HG03175 (cell line): ENCODE results near the gene MKLN1.
"Not testable (repeated sequence)": the region's sequence is repeated elsewhere in the genome, so short reads cannot be mapped to it uniquely, and the experiment has no call there.

Experiments used
- ATAC-seq: cut with Tn5 transposase; IDR thresholded peaks from one replicate; pipeline ENCODE4 v1.9.1; 2021; ENCODE audit warnings: mild to moderate bottlenecking, moderate library complexity; ENCODE audit not compliant: unreplicated experiment

MKLN1 gene

DNA sequence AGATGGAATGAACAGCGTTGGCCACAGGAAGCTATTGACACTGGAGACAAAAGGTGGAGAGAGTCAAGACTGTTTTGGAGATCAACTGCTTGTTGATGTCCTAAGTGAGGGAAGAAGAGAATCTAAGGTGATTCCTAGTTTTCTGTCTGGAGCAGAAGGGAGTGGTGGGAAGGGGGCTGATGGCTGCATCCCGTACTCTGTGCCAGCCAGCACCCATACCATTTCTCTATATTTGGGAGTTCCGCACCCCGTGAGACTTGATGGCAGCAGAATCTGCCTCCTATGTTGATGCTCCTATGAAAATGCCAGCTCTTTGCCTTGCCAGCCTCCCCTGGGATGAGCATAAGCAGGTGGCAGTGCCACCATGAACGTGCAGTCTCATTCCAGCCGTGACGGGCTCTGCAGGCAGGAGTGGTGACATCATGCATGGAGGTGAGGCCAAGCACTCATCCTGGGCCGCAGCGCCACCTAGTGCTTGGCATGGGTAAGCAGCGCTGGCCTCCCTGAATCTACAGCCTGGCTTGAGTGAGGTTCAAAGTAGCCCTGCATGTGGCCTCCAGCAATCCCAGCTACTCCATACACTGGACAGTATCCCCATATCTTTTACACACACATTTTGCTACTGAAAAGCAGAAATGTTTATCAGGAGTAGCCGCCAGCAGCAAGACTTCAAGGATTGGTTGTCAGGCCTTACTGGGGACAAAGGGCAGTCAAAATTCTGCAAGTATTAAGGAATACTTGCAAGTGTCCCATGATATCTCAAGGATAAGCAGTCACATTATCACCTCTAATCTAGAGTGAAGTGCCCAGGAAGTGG, 185.8 kb downstream of the MKLN1 start:
- ATAC-seq: peak; percentile 90

DNA sequence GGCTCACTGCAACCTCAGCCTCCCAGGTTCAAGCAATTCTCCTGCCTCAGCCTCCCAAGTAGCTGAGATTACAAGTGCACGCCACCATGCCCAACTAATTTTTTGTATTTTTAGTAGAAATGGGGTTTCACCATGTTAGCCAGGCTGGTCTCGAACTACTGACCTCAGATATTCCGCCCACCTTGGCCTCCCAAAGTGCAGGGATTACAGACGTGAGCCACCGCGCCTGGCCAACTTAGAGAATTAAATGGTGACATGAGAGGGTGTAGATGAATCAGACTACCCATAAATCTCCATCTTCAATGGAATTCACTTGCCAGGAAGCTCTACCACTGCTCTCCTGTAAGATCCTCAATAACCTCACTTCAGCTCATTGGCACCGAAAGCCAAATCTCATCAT, 187.8 kb downstream of the MKLN1 start:
- ATAC-seq: not testable (repeated sequence)

DNA sequence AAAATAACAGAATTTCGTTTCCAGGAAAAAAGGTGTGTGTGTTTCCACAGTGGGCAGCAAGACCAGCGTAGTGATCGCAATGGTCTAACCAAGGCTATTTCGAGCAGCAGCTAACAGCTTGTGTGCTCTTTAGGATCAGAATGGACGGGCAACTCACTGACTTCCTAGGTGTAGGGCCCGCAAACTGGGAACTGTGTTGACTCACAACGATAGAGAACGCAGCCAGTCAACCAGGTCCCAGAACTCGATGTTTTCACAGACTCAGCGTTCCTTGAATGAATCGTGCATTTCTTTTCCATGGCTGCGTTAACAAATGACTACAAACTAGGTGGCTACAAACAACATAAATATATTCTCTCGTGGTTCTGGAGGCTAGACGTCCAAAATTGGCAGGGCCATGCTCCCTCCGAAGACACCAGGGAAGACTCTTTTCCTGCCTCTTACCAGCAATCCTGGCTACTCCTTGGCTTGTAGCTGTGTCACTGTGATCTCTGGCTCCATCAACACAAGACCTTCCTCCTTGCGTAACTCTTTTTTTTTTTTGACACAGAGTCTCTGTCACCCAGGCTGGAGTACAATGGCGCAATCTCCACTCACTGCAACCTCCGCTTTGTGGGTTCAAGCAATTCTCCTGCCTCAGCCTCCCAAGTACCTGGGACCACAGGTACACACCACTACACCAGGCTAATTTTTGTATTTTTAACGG, 189.7 kb downstream of the MKLN1 start:
- ATAC-seq: no peak

DNA sequence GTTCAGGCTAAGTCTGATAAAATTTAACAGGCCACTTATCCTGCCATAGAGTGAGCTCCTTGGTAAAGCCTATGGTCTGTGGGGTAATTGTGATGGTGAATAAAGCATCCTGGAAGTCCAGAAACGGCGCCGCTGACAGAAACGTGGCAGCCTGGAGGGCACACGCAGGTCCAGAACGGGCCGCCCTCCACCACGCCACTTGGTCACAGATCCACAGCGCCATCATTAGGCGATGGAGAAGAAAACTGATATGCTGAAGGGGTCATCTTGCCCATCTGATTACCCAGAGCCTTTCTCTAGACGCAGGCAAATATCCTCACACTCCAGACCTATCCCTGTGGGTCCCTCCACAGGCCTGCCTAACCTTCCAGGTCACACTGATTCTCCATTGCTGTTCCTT, 190.9 kb downstream of the MKLN1 start:
- no peak for ATAC-seq

DNA sequence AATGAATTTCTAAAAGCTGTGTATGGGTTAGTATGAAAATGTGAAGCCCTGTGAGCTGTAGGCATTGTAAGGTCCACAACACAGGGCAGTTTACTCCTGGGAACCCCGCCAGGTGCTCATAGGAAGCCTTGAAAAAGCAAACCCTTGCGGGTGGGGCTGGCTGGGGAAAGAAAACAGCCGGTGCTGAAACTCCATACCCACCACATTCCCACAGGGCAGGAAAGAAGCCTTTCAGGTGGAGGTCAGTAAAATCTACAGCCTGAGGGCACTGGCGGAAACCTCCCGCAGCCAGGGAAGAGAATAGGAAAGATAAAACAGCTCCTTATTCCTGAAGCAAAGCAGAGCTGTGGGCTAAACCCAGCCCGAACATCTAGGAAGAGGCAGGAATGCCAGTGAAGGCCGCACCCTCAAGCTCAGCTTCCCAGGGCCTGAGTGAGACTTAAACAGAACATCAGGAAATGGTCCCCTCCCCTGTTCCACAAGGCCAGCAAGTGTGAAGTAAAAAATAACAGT, 194.0 kb downstream of the MKLN1 start:
- ATAC-seq: no peak

DNA sequence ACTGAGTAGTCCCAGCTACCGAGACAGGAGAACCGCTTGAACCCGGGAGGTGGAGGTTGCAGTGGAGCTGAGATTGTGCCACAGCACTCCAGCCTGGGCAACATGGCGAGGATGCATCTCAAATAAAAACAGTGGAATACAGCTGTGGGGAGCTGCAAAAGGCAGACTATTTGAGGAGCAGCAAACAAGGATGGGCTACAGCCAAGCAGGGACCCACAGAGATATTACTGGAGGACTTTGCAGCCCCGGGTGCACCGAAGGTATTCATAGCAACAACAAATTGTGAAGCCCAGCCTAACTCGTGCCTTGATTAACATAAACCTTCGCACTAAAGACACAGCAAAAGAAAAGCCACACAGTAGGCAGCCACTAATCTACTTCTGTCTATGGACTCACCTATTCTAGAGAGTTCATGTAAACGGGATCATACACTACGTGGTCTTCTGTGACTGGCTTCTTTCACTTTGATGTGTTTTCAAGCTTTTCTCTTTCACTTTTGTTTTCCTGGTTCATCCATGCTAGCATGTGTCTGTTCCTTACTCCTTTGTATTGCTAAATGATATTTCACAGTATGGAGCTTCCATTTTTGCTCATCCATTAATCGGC, 194.8 kb downstream of the MKLN1 start:
- no peak for ATAC-seq

DNA sequence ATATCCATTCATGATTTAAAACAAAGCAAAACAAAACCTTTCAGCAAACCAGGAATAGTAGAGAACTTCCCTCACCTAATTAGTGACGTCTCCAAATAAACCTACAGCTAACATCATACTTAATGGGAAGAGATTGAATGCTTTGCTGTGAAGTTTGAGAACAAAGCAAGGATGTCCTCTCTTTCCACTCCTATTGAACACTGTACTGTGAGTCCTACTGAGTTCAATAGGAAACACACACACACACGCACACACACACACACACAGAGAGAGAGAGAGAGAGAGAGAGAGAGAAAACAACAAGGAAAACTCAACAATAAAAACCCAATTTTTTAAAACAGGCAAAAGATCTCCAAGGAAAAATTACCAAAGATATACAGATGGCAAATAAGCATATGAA, 196.4 kb downstream of the MKLN1 start:
- ATAC-seq: no peak

DNA sequence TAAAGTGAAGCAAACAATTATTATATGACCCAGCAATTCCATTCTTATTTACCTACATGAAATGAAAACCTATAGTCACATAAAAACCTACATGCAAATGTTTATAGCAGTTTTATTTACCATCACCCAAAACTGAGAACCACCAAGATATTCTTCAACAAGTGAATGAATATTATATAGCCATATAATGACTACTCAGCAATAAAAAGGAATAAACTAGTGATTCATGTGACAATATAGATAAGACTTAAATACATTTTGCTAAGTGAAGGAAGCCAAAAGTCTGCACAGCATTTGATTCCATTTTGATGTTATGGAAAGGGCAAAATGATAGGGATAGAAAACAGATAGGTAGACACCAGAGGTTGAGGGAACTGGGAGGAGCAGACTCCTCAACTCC, 197.0 kb downstream of the MKLN1 start:
- ATAC-seq: no peak

DNA sequence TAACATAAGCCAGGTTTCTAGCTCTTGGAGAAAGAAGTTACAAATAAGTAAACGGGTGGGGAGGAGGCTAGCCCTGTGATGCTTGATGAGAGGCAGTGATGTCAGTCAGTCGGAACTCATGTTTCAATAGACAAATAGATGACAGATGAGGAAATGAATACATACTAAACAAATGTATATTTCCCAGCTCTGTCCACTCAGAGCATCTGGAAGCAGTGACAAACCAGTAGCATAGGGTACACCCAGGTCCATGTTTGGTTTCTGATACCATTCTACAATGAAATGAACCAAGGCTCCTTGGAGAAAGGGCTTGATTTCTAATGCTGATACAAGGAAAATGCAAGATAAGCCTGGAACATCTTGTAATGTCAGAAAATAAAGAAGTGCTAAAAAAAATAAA, 198.1 kb downstream of the MKLN1 start:
- ATAC-seq: no peak

DNA sequence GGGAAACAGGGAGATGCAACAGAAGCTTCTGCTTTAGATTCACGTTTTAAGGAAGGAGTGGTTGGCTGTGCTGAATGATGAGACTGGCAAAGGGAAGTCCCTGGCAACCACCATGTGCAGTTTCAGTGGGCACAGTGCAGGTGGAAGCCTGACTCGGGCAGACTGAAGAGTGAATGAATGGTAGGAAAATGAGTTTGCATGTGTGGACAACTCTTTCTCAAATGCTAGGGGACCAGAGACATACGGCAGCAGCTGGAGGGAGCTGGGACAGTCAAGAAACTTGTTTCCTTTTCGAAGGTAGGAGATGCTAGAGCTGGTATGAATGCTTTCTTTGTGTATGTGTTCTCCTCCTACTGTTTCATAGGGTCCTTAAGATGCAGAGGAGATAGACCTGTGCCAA, 199.8 kb downstream of the MKLN1 start:
- ATAC-seq: no peak

DNA sequence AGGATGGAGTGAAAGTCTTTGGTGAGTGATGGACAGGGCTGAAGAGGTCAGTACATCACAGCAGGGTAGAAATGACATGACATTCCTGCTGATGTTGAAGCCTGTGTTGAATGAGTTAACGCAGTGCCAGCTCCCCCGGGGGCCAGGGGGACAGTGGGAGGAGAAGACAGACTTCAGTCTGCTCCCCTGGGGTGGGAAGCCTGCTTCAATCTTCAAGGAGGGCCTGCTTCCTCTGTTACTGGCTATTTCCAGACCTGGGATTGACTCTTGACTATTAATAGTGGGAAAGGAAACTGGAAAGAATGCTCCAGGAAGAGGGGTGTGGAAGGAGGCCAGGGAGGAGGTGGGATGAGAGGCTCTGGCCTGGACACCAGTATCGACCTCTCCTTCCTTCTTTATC, 201.5 kb downstream of the MKLN1 start:
- no peak for ATAC-seq

DNA sequence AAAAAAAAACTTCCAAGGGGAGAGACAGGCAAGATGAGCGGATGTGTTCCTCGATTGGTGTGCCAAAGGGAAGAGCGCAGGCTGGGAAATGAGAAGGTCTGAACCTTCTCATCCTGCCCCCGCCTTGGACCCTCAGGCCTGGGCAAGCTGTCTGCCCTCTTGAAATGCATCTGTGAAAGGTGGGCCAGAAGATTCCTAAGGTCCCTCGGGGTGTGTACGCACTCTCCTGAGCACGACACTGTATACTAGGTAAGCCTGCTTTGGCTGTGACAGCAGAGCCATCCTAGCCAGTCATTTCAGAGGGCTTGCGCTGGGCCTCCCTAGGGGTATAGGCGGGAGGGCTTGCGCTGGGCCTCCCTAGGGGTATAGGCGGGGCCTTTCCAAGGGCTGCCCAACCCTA, 201.9 kb downstream of the MKLN1 start:
- ATAC-seq: no peak

DNA sequence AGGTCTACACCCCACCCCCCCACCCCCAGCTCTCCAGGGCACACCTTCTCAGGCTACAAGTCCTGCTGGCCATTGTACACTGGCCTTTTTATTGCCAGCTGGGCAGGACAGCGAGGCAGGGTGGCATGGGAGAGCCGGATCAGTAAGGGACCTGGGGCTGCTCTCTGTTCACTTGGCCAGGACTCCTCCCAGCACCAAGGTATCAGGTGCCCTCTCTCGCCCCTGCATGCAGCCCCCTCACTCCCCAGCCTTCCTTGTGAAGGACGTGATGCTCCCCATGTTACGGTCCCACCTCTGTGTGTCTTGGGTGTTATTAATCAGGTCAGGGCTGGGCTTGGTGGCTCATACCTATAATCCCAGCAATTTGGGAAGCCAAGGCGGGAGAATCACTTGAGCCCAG, 202.5 kb downstream of the MKLN1 start:
- ATAC-seq: no peak

DNA sequence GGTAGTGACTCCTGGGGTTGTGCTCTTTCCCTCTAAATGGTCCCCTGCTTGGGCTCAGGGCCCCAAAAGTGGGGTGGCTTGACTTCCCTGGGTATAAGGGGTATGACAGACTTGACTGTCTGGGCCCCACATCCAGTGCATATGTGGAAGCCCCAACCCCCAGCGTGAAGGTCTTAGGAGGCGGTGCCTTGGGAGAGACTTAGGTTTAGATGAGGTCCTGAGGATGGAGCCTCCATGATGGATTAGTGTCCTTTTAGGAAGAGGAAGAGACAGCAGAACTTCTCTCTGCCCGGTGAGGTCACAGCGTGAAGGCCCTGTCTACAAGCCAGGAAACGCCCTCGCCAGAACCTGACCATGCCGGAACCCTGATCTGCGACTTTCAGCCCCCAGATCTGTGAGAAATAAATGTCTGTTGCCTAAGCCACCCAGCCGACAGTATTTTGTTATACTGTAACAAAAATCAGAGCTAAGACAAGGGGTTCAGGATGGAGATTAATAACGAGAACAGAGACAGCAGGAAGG, 205.0 kb downstream of the MKLN1 start:
- no peak for ATAC-seq

DNA sequence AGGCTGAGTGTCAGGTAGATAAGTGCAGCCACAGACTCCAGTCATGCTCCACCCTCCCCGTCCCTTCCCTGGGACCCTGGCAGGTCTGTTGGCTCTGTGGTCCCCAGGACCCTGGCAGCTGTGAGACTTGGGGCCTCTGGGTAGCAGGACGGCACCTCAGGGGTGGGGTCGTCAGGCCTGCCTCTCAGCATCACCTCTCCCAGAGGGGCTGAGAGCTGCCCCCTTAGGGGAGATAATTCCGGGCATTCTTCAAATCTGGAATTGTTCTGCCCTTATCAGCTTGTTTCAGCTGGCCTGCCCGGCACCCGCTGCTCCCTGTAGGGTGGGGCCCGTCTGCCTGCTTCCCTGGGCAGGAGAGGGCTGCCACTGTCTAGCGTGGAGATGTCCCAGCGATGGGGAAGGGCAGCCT, 205.5 kb downstream of the MKLN1 start:
- no peak for ATAC-seq

DNA sequence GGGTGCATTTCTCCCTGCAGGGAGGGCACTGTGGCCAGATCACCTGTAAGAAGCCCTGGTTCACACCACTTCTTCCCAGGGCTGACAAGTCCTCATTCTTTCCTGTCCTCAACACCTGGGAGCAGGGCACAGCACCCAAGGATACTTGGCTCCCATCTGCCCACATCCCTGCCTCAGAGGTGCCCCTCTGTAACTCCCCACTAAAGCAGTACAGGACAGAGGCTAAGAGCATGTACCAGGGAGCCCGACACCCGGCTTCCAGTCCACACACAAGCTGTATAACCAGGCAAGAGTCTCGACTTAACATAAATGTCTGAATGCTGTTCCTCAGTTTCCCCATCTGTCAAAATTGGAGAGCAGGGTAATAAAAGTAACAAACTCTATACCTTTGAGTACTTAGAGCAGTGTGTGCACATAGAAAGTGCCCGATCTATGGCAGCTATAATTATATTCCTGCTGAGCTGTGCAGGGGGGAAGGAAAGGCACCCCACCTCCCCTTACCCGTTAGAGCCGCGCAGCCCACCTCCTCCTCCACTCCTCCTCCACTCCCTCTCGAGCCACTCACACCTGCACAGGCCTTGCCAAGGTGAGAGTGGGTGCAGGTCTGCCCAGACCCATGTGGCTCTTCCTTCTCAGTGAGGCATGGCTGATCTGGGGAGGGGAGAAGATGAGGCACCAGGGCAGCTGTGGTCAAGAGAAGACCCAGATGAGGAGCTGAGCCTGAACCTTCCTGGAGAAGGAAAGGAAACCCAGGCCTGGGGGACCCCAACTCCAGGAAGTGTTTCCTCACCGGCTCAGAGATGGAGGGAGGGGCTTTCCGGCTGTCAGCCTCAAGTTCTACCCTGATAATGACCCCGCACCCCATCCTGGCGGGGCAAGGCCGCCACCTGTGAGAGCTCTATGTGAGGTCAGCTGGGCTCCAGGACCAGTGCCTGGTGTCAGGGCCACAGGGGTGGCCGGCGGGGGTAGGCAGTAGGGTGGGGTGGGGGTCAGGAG, 206.2 kb downstream of the MKLN1 start:
- no peak for ATAC-seq

DNA sequence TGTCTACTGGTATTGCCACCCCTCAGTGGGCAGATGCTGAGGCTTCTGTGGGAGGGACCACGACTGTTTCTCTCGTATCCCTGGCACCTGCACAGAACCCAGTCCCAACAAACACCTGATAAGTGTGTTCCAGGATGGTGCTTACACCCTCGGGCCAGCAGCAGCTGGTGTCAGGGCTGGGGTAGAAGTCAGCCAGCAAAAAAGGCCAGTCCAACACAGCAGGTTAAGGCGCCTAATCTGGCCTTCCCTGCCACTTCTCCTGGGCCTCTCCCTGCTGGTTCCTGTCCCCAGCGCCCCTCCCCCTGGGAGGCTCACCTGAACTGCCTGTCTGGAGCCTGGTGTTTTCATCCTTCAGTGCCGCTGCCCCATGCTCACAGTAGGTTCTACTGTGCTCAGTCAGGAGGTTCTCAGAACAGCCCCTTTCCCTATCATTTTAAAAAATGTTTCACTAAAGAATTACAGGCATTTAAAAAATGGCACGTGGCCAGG, 208.7 kb downstream of the MKLN1 start:
- no peak for ATAC-seq

DNA sequence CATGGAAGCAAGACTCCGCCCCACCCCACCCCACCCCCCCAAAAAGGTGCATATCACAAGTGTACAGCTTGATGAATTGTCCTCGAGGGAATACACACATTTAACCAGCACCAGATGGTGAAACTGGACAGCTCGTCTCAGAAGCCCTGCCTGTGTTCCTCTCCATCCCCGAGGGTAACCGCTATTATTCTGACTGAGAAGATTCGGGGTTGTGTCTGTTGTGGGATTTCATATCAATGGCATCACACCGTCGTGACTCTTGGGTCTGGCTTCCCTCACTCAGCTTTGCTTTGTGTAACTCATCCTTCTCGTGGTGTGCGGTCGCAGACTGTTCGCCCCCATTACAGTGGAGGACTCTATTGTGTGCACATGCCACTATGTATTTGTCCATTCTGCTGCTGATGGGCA, 209.9 kb downstream of the MKLN1 start:
- ATAC-seq: no peak

DNA sequence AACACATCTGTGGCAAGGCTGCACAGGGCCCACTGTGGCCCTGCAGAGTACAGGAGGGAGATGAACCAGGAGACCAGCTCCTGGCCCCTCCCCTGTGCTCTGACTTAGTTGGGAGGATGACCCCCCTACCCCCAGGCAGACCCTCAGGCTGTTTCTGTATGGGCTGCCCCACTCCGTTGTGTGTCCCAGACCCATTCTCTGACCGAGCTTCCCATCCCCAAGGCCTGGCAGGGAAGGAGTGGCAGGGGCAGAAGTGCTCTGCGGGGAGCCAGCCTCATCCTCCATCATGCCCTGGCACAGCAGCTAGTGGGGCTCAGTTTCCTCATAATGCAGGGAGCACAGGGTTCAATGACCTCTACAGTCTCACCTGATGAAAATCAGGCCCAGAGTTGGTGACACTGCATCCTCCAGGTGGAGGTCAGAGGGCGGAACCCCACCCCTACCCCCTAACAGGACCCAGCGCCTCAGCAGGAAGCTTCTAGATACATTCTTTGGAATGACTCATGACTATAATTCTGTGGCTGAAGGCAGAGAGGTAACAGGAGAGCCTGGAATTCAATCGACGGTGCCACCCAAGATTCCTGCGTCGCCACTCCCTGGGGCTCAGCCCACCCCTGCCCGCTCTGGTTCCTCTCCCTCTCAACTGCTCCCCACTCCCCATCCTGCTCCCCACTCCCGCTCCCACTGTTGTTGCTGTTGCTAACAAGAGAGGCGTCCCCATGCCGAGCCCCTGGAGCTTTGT, 210.6 kb downstream of the MKLN1 start:
- ATAC-seq: no peak

DNA sequence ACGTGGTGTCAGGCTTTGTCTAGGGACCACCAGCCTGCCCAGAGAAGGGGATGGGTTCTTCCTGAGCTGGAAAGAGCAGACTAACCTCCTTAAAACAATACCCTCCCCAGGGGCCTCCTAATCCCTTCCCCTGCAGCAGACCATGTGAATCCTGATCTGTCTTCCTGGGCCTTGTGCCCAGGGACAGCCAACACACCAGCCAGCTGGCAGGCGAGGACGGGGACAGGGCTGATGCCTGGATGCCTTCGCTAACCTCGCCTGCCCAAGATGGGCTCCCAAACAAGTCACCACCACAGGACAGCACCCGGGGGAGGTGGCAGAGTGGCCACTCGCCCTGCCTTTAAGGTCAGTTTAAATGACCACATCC, 211.1 kb downstream of the MKLN1 start:
- no peak for ATAC-seq
